HG03571 (cell line): ENCODE data around the gene DGKD.
"Not testable (repeated sequence)": the region's sequence is repeated elsewhere in the genome, so short reads cannot be mapped to it uniquely, and the experiment has no call there.

Experiments
- ATAC-seq: cut with Tn5 transposase; IDR thresholded peaks from one replicate; pipeline ENCODE4 v1.9.1; 2021; ENCODE audit not compliant: unreplicated experiment

Gene DGKD

GRCh38 chr2:233336091-233336490 is 18.2 kb upstream of the DGKD start:
- not testable (repeated sequence) for ATAC-seq

DNA sequence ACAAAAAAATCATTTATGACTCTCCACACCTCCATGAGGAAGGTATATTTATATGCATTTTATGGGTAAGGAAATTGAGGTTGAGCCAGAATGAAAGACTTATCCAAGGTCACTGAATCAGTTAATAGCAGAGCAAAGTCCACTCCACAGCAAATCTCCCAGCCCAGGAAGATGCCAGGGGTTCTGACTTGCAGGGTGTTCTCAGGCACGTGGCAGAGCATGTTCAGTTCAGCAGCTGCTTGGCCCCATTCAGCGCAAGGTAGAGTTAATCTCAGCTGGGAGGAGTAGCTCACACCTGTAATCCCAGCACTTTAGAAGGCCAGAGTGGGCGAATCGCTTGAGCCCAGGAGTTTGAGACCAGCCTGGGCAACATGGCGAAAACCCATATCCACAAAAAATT is 17.8 kb upstream of the DGKD start:
- no peak for ATAC-seq

DNA sequence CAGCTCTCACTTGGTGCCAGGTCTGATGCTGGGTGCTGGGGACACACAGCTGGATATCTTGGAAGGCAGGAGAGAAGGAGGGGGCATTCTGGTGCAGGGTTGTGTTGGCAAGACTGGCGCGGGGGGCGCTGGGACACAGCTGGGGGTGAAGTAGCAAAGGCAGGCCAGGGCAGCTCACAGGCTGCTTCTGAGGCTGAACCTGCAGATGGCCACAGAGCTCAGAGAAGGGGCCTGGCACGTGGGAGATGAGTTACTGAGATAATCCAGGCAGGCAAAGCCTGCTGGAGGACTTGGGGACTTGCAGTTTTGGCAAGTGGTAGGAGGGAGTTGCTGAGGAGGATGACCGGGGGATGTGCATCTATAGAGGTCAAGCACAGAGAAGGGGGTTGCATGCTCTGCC is 16.2 kb upstream of the DGKD start:
- no peak for ATAC-seq

DNA sequence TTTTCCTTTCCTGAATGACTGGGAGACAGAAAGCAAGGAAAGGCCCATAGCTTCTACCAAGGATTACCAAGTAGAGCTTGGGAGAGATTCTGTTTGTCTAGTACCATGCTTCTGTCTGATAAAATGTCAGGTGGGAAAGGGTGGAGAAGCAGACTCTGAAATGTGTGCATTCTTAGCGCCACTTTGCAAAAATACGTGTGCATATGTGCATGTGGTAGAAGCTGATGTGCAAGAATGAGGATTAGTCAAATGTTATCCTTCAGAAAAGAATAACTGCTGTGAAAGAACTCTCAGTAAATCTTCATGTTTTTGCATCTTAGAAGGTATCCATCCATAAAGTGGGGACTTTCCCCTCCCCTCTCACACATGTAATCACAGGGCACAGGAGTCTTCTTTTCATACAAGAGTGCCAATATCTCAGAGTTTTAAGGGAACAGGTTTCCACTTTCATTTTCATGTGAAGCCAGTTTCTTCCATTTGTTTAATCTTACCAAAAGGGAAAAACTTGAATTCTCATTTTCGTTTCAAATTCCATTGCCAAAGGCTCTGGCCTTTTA is 15.4 kb upstream of the DGKD start:
- ATAC-seq = no peak

GRCh38 chr2:233339427-233339826 is 14.9 kb upstream of the DGKD start:
- no peak for ATAC-seq

- ATAC-seq = no peak
Observed at GRCh38 chr2:233341296-233341695, 13.0 kb upstream of the DGKD start.

GRCh38 chr2:233342301-233342700 is 12.0 kb upstream of the DGKD start:
- ATAC-seq = no peak

GRCh38 chr2:233343171-233343705 is 11.1 kb upstream of the DGKD start:
- ATAC-seq = no peak

DNA sequence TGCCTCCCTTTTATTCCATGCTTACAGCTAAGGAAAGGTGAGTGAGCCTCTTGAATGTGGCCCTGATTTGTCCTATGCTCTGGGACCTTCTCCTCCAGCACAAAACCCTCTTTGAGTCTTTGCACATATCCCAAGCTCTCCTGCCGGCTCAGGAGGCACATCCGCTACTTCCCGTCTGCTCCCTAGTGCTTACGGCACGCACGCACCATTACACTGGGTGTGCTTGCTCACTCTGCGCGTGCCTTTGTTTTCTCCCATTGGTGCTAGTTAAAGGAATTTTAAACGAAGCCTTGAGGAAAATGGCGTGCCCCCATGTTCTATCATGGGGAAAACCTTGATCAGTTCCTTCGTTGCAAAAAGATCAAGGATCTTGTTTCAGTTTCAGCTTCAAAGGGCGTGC is 7.9 kb upstream of the DGKD start:
- no peak for ATAC-seq

- no peak for ATAC-seq
Observed at GRCh38 chr2:233346930-233347329, 7.4 kb upstream of the DGKD start.

DNA sequence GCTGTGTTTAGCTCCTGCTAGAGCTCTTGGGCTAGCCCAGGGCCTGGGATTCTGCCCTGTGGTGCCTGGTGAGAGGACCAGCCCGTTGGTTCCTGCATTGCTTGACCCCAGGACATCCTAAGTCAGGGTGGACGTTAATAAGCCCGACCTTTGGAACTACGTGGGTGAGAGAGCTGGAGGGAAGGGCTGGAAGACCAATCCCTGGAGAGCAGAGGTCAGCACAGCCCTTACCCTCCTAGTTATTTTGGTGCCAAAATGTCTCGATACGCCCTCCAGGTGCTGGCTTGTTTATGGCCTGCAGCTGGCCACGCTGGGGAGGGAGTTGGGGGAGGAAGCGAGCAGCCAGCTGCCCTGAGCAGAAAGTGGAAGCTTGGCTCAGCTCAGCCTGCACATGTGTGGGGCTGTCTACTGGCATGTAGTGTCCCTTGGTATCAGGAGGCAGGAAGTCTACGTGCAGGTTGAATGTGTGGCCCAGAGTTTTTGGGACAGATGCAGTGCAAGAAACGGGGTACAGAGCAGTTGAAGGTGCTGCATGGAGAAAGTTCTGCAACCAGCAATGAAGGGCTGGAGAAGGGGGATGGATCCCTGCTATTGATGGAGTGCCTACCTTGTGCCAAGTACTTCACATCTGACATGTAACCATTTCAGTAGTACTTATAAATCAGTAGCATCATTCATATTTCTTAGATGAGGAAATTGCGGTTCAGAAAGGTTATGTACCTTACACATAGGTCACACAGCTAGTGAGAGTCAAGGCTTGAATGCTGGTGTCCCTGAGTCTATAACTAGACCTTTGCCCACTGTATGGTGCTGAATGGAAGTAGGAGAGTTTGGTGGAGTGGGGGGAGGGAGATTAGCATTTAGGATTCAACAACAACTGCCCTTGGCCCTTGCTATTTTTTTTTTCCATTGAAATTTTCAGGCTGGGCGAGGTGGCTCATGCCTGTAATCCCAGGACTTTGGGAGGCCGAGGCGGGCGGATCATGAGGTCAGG is 5.0 kb upstream of the DGKD start:
- peak; percentile 46 for ATAC-seq

DNA sequence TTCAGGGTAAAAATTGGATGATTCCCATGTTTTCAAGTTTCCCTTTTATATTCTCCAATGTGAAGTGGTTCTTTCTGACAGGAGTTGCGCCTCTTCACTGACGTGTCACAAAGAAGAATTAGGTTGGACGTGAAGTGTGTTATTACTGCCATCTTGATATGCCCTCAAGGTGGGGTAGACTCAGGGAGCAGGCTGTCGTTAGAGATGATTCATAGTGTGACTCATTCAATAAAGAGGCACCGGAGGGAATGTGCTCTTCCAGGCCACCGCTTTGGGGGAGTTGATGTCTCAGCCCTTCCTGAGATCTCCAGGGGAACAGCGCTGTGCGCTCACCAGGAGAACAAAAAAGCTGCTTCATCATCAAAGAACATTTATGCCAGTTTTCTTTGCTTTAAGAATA is 3.6 kb upstream of the DGKD start:
- ATAC-seq = no peak

GRCh38 chr2:233351423-233351822 is 2.9 kb upstream of the DGKD start:
- no peak for ATAC-seq

GRCh38 chr2:233352141-233352842 is 2.0 kb upstream of the DGKD start:
- no peak for ATAC-seq

DNA sequence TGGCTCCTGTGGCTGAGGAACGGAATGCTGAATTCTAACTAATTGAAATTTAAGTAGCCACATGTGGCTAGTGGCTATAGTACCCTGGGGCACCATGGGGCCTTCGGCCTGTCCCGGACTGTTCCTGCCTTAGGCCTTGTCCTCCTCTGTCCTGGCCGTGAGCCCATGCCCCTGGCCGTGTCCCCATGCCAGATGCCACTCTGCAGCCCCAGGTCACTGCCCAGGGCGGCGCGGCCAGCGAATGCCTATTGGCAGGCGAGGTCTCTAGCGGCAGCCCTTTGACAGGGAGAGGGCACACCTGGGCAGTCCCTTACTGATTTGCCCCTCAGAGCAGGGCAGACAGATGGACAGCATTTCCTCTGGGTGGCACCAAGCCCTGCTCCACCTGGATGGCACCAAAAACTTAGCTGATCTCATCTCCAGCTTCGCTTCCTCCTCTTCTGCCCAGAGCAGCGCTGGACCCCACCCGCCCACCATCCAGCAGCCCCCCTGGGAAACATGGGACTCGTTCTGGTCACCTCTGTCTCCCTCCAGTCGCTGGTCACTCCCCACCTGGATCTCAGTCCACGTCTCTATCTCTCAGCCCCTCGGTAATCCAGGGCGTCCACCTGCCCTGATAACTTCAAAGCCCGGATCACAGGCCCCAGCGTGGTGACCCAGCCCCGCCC is 1.1 kb upstream of the DGKD start:
- ATAC-seq = no peak

DNA sequence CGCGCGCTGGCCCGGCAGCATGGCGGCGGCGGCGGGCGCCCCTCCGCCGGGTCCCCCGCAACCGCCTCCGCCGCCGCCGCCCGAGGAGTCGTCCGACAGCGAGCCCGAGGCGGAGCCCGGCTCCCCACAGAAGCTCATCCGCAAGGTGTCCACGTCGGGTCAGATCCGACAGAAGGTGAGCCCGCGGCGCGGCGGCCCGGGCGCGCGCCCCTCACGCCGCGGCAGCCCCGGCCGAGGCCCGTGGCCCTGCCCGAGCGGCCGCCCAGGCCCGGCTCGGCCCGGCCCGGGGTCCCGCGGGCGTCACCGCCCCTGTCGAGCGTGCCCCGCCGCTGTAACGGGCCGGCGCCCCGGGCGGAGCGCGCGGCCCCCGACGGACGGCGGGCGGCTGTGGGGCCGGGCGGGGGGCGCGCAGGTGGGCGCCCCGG is 218 bp downstream of the DGKD start:
- ATAC-seq = peak; percentile 10

- no peak for ATAC-seq
Observed at GRCh38 chr2:233354971-233355574, 779 bp downstream of the DGKD start.

DNA sequence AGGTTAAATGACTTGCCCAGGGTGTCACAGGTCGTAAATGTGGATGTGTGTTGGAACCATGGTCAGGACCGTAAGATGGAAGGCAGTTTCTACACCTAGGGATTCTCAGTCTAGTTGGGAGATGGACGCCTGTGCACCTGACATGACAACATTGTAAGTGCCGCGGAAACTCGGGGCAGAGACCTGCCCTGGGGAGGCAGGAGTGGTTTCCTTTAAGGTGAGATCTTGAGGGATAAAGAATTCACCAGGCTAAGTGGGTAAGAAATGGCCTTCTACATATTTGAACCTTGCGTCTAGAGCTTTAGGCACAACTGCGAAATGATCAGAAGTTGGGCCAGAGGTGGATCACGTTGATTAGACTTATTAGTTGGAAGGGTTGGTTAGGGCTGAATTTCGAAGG is 1.6 kb downstream of the DGKD start:
- ATAC-seq = no peak

DNA sequence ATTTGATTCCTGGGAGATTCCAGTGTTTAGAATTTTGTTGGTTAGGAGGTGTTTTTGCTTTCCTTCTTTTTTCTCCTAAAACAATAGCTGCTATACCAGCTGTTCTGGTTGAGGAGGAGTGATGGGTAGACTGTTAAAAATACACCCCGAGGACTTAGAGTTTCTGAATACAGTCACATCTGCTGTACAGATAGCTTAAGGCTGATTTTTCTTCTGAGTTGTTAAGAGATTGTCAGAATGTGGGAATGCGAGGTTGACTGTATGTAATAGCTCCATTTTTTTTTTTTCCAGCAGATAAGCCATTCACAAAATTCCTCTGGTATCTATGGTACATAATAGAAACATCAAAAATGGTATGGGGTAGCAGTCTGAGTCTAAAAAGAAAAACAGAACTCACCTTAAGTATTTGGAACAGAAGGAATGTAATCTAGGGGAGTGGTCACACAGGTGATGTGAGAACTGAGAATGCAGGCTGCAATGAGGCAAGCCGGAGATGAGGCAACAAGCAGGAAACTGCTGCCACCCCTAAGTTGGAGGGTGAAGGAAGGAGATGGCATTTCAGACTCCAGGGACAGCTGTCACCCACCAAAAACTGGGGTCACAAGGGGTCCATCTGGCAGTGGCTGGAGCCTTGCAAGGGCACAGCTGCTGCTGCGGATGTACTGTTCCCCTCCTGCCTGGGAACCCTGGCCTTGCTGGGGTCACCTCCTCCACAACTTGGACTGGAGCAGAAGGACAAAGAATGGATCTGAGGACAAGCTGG is 2.4 kb downstream of the DGKD start:
- no peak for ATAC-seq

- no peak for ATAC-seq
Observed at GRCh38 chr2:233358335-233358734, 4.0 kb downstream of the DGKD start.
